ENCODE results near the gene RASSF8.

The RASSF8 gene

GRCh38 chr12:26065451-26065850, 107.0 kb downstream of the RASSF8 start:
- DNase-seq: no peak

DNA sequence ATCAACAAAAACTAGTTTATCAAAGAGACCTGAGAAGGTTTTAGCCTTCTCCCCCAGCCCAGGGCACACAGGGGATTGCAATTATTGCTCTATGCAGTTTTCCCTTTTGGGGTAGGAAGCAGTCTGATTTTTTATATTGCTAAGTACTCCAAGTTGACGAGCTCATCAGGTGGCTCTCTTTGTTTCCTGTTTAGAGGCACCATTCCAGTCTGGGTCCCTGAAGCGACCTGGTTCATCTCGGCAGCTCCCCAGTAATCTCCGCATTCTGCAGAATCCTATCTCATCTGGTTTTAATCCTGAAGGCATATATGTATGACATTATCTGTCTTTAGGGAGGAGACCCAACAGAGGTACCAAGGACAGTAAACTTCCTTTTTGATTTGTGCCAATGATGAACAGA, 110.0 kb downstream of the RASSF8 start:
- no peak for DNase-seq

- DNase-seq: no peak
Measured at GRCh38 chr12:26069796-26070195, 111.3 kb downstream of the RASSF8 start.

- no peak for DNase-seq
Measured at GRCh38 chr12:26077915-26078702, 119.6 kb downstream of the RASSF8 start.

GRCh38 chr12:26080911-26081310, 122.4 kb downstream of the RASSF8 start:
- no peak for DNase-seq

DNA sequence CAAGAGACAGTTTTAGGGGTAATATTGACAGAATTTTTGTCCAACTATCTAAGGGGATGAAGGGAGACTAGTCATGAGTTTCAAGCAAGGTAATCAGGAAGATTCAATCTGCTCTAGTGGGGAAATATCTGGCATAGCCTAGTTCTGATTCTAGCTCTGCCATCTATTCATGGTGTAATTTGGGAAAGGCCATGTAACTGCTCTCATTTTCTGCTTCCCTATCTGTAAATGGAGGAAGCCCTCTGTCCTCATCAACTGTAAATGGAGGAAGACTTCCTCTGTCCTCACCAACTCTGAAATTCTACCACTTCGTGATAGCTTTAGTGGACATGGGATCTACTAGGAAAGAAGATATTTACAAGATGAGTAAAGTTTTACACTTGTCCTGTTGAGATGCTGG, 128.5 kb downstream of the RASSF8 start:
- no peak for DNase-seq

GRCh38 chr12:26088998-26089397, 130.5 kb downstream of the RASSF8 start:
- no peak for DNase-seq

DNA sequence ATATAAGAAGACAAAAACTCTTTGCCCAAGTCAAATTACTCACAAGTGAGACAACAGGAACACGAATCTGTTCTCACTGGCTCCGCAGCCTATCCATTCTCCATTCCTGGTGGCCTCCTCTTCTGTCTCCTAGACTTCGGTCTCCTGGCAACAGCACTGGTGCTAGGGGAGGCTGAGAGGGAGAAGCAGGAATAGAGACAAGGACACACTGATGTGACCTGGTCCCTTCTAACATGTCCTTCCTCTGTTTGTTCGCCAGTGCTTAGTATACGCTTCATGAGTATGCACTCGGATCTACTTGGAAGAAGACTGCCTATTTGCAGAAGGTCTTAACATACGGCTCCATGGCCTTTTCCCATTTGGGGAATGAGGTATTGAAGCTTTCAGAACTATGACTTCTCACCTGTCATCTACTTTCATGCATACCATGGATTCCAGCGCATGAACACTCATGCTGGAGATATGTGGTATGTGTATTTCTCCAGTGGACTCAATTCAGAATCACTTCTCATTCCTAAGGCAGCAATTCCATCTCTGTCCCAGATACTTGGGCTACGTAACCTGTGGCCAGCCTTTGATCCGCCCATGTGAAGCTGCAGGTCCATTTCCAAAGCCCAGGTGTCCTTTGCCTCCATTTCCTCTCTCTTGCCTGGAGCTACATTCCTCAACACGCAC, 132.5 kb downstream of the RASSF8 start:
- no peak for DNase-seq

- DNase-seq: no peak
Measured at GRCh38 chr12:26091822-26092221, 133.3 kb downstream of the RASSF8 start.

DNA sequence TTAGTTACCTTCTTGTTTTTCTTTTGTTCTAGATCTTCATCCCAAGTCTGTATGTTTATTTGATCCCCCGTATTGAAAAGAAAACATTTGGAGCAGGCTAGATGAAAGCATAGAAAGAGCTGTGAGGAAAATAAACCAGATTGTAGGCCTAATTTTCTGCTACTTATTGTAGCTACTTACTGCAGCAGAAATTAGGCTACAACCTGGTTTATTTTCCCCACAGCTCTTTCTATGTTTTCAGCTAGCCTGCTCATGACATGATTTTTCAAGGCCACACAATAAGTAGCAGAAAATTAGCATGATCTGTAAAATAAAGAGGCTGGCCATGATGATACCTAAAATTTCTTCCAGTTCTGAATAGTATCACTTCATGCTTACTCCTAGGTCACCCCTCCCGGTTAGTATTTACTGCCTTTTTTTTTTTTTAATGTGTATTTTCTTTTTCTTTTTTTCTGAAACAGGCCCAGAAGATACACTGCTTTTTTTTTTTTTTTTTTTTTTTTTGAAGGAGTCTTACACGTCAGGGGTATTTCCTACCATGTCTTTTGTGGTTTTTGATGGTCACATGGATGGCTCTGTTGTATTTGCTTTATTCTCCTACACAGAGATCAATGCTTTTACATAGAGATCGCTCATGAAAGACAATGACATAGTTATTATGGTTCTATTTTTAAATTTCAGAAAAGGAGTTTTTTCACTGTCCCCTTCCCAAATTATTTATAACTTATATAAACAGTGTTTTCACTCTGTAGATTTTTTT, 134.0 kb downstream of the RASSF8 start:
- no peak for DNase-seq

- no peak for DNase-seq
Measured at GRCh38 chr12:26095186-26095585, 136.7 kb downstream of the RASSF8 start.

DNA sequence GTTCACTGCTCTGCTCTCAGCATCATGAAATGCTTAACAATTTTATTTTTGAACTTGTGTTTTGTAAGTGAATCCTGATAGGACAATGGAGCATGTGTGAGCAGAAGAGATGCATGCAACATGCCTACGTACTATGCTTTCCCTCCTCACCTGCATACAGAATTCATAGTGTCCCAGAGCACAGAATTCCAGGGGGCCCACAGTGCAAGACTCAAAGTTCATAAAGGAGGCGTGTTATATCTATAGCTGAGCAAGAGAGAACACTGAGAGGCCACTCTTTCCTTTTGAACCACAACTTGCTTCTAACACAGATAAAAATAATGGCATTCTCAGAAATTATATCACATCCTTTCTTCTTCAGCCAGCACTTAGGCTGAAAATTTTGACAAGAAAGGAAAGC, 137.6 kb downstream of the RASSF8 start:
- no peak for DNase-seq

- peak; percentile 22 for DNase-seq
Measured at GRCh38 chr12:26097046-26097878, 138.8 kb downstream of the RASSF8 start.

GRCh38 chr12:26100666-26101349, 142.3 kb downstream of the RASSF8 start:
- DNase-seq: no peak

GRCh38 chr12:26101350-26101734, 142.9 kb downstream of the RASSF8 start:
- DNase-seq: no peak

- no peak for DNase-seq
Measured at GRCh38 chr12:26101763-26102162, 143.3 kb downstream of the RASSF8 start.

DNA sequence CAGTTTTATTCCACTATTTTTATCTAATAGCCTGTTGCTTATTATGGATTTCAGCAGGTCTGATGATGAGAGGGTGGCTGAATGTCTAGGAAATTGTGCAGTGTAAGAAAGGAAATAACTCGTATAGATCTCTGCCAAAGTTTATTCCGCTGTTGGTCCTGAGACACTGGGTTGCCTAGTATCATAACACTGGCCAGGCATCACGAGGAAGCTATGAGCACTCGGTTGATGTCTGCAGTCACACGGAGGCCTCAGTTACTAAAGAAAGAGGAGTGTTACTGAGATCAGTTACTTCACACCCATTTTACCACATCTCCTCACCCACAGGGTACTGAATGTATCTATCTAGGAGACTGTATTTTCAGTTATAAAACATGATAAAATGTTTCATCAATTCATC, 144.5 kb downstream of the RASSF8 start:
- no peak for DNase-seq

DNA sequence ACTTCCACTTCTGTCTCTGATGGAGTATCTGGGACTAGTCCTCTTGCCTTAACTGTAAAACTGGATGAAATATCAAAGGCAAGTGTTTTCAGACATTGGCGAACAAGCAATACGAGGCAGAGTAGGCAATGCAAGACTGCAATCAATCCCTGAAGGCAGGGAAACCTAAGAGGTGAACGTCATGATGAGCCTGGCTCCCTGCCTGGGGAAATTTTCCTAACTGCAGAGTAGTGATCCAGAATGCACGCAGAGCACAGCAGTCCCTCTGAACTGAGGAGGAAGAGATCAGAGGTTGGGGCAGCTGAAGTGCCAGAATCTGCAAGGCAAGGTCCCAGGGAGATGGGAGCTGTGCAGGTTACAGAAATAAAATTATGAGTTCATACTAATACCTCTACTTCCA, 147.9 kb downstream of the RASSF8 start:
- DNase-seq: no peak

GRCh38 chr12:26108915-26109314, 150.4 kb downstream of the RASSF8 start:
- DNase-seq: no peak

DNA sequence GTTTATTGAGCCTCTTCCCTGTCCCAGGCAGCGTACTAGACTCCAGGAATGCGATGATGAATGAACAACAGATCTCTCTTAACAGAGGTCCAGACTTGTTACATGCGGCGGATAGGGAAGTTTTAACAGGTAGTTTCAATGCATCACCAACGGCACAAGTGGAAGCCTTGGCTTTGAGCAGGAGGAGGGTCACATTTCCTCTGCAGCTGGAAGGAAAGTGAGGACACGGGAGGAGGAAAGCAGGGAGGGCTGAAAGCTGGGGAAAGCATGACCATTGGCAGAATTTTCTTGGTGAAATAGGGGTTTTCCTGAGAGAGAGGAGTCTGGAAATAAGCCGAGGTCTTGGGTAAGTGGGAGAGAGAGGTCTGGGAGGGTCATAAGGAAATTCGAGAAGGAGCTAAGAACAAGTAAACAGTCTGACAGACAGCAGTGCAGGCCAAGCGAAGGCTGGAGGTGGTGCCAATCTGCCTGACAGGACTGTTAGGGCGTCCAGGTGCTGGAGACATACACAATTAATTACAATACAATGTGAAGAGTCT, 150.9 kb downstream of the RASSF8 start:
- no peak for DNase-seq

DNA sequence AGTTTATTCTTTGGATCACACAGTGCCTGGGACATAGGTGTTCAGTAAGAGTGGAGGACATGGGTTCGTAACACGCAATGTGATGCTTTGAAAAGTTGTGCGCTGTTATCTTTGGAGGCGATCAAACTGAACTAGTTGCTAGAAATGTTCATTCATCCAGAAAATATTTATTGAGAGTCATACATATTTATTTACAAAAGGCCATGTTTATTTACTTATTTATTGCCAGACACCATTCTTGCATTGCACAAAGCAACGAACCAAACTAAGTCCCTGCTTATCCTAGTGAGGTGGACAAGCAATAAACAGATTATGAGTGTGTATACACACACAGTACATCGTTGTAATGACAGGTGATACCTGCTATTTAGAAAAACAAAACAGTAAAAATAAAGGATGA, 153.8 kb downstream of the RASSF8 start:
- no peak for DNase-seq

- no peak for DNase-seq
Measured at GRCh38 chr12:26112703-26113147, 154.2 kb downstream of the RASSF8 start.

Data from activated CD4-positive, alpha-beta T cell treated with anti-CD3 and anti-CD28 coated beads for 1 hour (primary cell).